Calu3 (cell line): ENCODE measurements around the gene SLFNL1. TPM values are rescaled to one million over a fixed set of nuclear protein-coding genes. Genes with fewer than 3 reads are reported as not detected.

ENCODE experiments used
- BruUV-seq: library from RNA; stranded (reverse); fragments of 400-500 nt; replicated peaks from 2 replicates; lab custom pipeline; 2021; lab: Mats Ljungman, UMichigan
- CTCF ChIA-PET: fragments of 300-600 bp; sonication (Branson Sonifier 250); formaldehyde crosslinking; loops from one replicate; lab custom pipeline; 2022; ENCODE audit warnings: antibody characterized with exemption; lab: Charles Lee
- DNase-seq: peaks from one replicate; pipeline ENCODE4 v3.0.0; 2022
- H3K27ac Mint-ChIP-seq: one replicate; pipeline ENCODE4 v1.8.0; 2022; ENCODE audit warnings: mixed read lengths; ENCODE audit not compliant: unreplicated experiment
- H3K27me3 Mint-ChIP-seq: one replicate; pipeline ENCODE4 v1.8.0; 2022; ENCODE audit warnings: mixed read lengths; ENCODE audit not compliant: unreplicated experiment
- H3K36me3 Mint-ChIP-seq: one replicate; pipeline ENCODE4 v1.8.0; 2022; ENCODE audit warnings: mild to moderate bottlenecking, moderate library complexity, mixed read lengths; ENCODE audit not compliant: insufficient read depth, unreplicated experiment
- H3K4me1 Mint-ChIP-seq: one replicate; pipeline ENCODE4 v1.8.0; 2022; ENCODE audit warnings: mild to moderate bottlenecking, low read depth, mixed read lengths; ENCODE audit not compliant: unreplicated experiment
- H3K4me3 Mint-ChIP-seq: one replicate; pipeline ENCODE4 v1.8.0; 2022; ENCODE audit warnings: mild to moderate bottlenecking, low read depth, moderate library complexity, mixed read lengths; ENCODE audit not compliant: unreplicated experiment
- H3K9me3 Mint-ChIP-seq: one replicate; pipeline ENCODE4 v1.8.0; 2022; ENCODE audit warnings: low read depth, mixed read lengths; ENCODE audit not compliant: unreplicated experiment
- CTCF ChIP-seq: fragments of 200-600 bp; IDR thresholded peaks from one replicate; pipeline ENCODE4 v1.8.0; 2022; ENCODE audit warnings: antibody characterized with exemption; ENCODE audit not compliant: unreplicated experiment
- intact Hi-C: fragments of 100-400 bp; cut with micrococcal nuclease; formaldehyde crosslinking; loops from one replicate; pipeline ENCODE4 v1.10.0; 2022; ENCODE audit not compliant: unreplicated experiment
- total RNA-seq: library from RNA; stranded (reverse); gene quantifications from 2 replicates; pipeline ENCODE4 v1.2.3, GENCODE V29; 2022

SLFNL1 gene
- total RNA-seq, 1 experiment from 2014 or later, result 0.52 TPM

GRCh38 chr1:40984531-40984930 is 37.0 kb downstream of the SLFNL1 start:
- Mint-ChIP-seq H3K4me1 (peaks cover 32% of the 10 kb centered on the region), H3K27me3 (no peaks in the 10 kb centered on the region), H3K27ac (no peak overlapping the region), H3K4me3 (no peak overlapping the region), H3K36me3 (peaks cover 65% of the 10 kb centered on the region), H3K9me3 (no peaks in the 10 kb centered on the region)
- no TSS peak for BruUV-seq
- CTCF ChIA-PET, result interaction anchor here (0.6 kb wide), 1 partner anchor 48 kb away, joined by 3 read pairs; no protein-coding TSS in a partner anchor
- intact Hi-C loops, result loop anchor here (10.0 kb wide), 1 partner anchor 450 kb away; the partner anchor contains the start of gene ZNF684
- no peak for DNase-seq
- TF ChIP-seq CTCF, result no peak

- no peak for TF ChIP-seq CTCF
- CTCF ChIA-PET, result no interaction called here
- Mint-ChIP-seq H3K27me3 (no peaks in the 10 kb centered on the region), H3K9me3 (no peaks in the 10 kb centered on the region), H3K36me3 (peaks cover 70% of the 10 kb centered on the region), H3K4me1 (peaks cover 33% of the 10 kb centered on the region), H3K27ac (no peak overlapping the region), H3K4me3 (no peak overlapping the region)
- no peak for DNase-seq
- intact Hi-C loops, result loop anchor here (10.0 kb wide), 1 partner anchor 449 kb away; the partner anchor contains the start of gene ZNF684
- BruUV-seq, result no TSS peak
Observed at GRCh38 chr1:40984066-40984465, 37.5 kb downstream of the SLFNL1 start.

DNA sequence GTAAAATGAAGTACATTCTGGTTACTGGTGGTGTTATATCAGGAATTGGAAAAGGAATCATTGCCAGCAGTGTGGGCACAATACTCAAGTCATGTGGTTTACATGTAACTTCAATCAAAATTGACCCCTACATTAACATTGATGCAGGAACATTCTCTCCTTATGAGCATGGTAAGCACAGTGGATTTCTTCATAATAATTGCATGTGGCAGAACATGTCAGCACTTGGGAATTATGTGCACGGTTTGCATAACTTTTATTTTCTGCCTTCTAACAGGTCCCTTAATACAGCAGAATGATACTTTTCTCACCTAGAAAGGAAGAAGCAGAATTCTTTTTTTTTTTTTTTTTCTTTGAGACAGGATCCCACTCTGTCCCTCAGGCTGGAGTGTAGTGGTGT is 38.2 kb downstream of the SLFNL1 start:
- H3K4me3 Mint-ChIP-seq, result no peak overlapping the region
- intact Hi-C loops, result loop anchor here (10.0 kb wide), 1 partner anchor 448 kb away; the partner anchor contains the start of gene ZNF684
- no peak for DNase-seq
- CTCF ChIA-PET, result no interaction called here
- H3K4me1 Mint-ChIP-seq, result peaks cover 40% of the 10 kb centered on the region
- no TSS peak for BruUV-seq
- no peaks in the 10 kb centered on the region for H3K27me3 Mint-ChIP-seq
- no peaks in the 10 kb centered on the region for H3K9me3 Mint-ChIP-seq
- no peak overlapping the region for H3K27ac Mint-ChIP-seq
- TF ChIP-seq CTCF, result no peak
- peaks cover 68% of the 10 kb centered on the region for H3K36me3 Mint-ChIP-seq

GRCh38 chr1:40982721-40983120 is 38.8 kb downstream of the SLFNL1 start:
- TF ChIP-seq CTCF, result no peak
- Mint-ChIP-seq H3K36me3 (peaks cover 62% of the 10 kb centered on the region), H3K27ac (no peak overlapping the region), H3K4me1 (peaks cover 40% of the 10 kb centered on the region), H3K27me3 (no peaks in the 10 kb centered on the region), H3K4me3 (no peak overlapping the region), H3K9me3 (no peaks in the 10 kb centered on the region)
- CTCF ChIA-PET, result no interaction called here
- BruUV-seq, result no TSS peak
- no peak for DNase-seq
- intact Hi-C loops, result loop anchor here (10.0 kb wide), 1 partner anchor 448 kb away; the partner anchor contains the start of gene ZNF684
